ENCODE measurements around the gene TRAM2. TPM values are rescaled to one million over a fixed set of nuclear protein-coding genes. Genes with fewer than 3 reads are reported as not detected.

TRAM2 gene
- total and polyA plus RNA-seq, 2 of the 13 experiments (the other 11 are each of a cell fraction or from before 2014, with no cell fraction given): 49.1 to 72.5 TPM

DNA sequence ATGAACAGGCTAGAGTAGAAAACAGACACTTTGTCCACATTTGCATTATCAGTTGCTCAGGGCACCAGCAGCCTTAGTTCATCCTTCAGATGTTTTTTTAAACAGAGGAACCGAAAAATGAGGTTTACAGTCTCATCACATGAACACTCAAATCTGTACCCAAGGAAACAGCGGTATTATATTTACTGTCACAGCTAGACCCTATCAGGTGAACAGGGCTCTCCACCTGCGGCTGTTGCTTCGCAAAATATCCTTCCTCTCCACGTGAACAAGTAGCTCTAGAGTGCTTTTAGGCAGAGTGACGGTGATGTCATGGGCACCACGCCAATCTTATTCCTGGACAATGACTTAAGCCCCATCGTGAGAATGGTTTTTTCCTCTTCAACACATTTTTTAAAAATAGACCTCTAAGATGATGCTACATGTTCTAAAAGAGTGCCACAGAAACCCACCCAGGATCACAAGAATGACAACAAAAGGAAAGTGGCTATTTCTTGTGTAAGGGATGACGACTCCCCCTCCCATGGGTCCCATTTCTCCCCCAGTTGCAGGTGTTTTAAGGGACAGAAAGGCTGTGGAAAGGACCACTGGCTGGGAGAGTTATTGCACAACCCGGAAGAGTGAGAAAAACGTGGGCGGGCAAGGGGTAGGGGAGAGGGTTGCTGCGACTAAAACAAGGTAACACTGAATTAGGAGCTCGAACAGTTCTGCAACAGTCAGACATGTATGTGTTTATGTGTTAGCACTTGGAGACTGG is 79.0 kb downstream of the TRAM2 start (continued):
- TF ChIP-seq BRF2 (CRISPR knock-in tag; IDR thresholded peaks at IDR 0.05) (no peak), ZNF354B (CRISPR knock-in tag; IDR thresholded peaks at IDR 0.05) (no peak), ZNF335 (CRISPR knock-in tag; IDR thresholded peaks at IDR 0.05) (no peak), BRCA1 (CRISPR knock-in tag; IDR thresholded peaks at IDR 0.05) (no peak), CEBPG (CRISPR knock-in tag; IDR thresholded peaks at IDR 0.05) (peak; percentile 59), PITX1 (CRISPR knock-in tag; IDR thresholded peaks at IDR 0.05) (no peak), XRCC5 (optimal IDR thresholded peaks at IDR 0.05; ENCODE audit: low read length) (no peak), POLR2G (IDR thresholded peaks at IDR 0.05; ENCODE audit: low read depth, low read length) (0 out of 2 replicates have a peak, but pooled peaks have one; percentile 35), MAFG (CRISPR knock-in tag; IDR thresholded peaks at IDR 0.05) (no peak), KLF6 (CRISPR knock-in tag; IDR thresholded peaks at IDR 0.05) (no peak), CEBPB (IDR thresholded peaks at IDR 0.05; ENCODE audit: borderline replicate concordance, low read depth, low read length) (peak; percentile 88), ZNF17 (CRISPR knock-in tag; IDR thresholded peaks at IDR 0.05) (no peak), NFIC (IDR thresholded peaks at IDR 0.05; ENCODE audit: low read length) (0 out of 2 replicates have a peak, but pooled peaks have one; percentile 14)
- TF ChIP-seq, protein P1, sequence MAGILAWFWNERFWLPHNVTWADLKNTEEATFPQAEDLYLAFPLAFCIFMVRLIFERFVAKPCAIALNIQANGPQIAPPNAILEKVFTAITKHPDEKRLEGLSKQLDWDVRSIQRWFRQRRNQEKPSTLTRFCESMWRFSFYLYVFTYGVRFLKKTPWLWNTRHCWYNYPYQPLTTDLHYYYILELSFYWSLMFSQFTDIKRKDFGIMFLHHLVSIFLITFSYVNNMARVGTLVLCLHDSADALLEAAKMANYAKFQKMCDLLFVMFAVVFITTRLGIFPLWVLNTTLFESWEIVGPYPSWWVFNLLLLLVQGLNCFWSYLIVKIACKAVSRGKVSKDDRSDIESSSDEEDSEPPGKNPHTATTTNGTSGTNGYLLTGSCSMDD (CRISPR knock-in tag; IDR thresholded peaks at IDR 0.05): no peak

All from HepG2 (cell line).